ENCODE results near the gene ROR2.
"Not testable (repeated sequence)": the region's sequence is repeated elsewhere in the genome, so short reads cannot be mapped to it uniquely, and the experiment has no call there.

ROR2 gene

DNA sequence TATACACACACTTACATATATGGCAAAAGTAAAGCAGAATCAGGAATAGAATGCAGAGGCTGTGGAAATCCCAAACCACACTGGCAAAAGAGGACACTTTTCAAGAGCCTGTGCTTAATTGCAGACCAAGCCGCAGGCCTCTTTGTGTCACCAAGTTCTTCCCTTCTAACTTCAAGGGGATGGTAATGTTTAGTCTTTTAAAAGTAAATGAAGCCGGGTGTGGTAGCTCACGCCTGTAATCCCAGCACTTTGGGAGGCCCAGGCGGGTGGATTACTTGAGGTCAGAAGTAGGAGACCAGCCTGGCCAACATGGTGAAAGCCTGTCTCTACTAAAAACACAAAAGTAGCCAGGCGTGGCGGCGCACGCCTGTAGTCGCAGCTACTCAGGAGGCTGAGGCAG lies 28.7 kb downstream of the ROR2 start:
- Mint-ChIP-seq H3K27me3 (ENCODE audit: low read depth) (peaks cover 29% of the 10 kb centered on the region), H3K4me1 (ENCODE audit: low read depth) (no peaks in the 10 kb centered on the region), H3K36me3 (ENCODE audit: low read depth) (no peaks in the 10 kb centered on the region), H3K27ac (no peak overlapping the region), H3K9me3 (no peaks in the 10 kb centered on the region), H3K4me3 (no peak overlapping the region)

DNA sequence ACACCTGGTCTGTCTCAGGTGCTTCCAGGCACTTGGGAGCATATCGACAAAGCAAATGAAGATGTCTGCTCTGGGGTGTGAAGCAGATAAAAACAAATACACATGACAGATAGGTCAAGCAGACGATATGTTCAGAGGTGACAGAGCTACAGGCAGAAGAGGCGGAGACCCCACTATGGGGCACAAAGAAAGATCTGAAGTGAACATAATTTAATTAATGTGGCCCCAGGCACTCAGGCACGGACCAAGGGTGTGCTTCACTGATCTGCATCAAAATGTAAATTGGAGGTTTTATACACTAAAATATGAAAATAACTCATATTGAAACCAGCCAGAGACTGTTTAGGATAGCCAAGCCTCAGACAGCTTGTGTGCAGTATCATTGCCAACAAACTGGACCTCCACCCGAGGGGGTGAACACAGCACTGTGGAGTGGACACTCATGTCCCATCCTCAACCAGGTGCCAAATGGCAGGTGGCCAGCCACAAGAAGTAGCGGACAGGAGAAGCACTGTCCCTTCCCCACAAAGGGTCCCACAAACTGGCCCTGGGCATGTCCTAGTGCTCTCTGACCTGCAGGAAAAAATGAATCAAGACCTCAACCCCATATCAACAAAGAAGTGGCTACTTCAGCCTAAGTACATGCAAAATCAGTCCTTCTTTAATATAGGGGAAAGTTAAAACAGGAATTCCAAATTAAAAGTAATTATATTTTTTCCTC lies 29.2 kb downstream of the ROR2 start:
- H3K4me3 Mint-ChIP-seq = no peak overlapping the region
- H3K36me3 Mint-ChIP-seq (ENCODE audit: low read depth) = no peaks in the 10 kb centered on the region
- no peaks in the 10 kb centered on the region for H3K9me3 Mint-ChIP-seq
- H3K27me3 Mint-ChIP-seq (ENCODE audit: low read depth) = peaks cover 29% of the 10 kb centered on the region
- H3K27ac Mint-ChIP-seq = no peak overlapping the region
- no peaks in the 10 kb centered on the region for H3K4me1 Mint-ChIP-seq (ENCODE audit: low read depth)

DNA sequence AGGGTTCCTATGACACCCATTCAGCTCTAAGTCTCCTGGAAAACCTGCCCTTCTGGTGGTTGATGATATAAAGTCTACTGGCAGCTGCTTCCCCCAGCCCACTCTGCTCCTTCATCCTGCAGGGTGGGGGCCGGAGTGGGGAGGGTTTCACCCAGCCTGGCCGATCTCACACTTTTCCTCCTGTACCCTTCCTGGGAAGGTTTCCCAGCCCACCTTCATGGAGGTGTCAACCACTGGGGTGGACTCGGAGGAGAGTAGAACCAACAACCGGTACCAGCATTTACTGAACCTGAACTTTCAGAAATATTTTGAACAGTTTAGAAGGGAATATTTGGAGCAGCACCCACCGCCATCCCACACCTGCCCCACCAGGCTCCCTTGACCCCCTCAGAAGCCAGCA lies 30.4 kb downstream of the ROR2 start:
- Mint-ChIP-seq H3K27ac (no peak overlapping the region), H3K9me3 (no peaks in the 10 kb centered on the region), H3K36me3 (ENCODE audit: low read depth) (no peaks in the 10 kb centered on the region), H3K27me3 (ENCODE audit: low read depth) (peaks cover 29% of the 10 kb centered on the region), H3K4me1 (ENCODE audit: low read depth) (no peaks in the 10 kb centered on the region), H3K4me3 (no peak overlapping the region)

DNA sequence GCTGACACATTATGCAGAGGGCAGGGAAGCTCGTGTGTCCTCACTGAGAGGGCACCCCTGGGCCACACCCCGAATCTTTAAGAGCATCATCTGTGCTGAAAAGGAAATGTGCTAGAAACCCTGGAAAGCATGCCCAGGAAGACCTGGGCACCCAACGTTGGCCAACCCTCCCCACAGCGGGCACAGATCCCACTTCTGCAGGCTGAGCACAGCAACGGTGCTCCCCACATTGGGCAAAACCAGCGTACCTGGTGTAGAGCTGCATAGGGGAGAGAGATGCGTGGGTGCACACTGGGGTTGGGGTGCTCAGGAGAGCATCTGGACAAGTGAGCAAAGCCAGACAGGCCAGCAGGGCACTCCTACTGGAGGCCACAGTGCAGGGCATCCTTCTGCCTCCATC lies 32.6 kb downstream of the ROR2 start:
- Mint-ChIP-seq H3K9me3 (no peaks in the 10 kb centered on the region), H3K27ac (no peak overlapping the region), H3K4me1 (ENCODE audit: low read depth) (no peaks in the 10 kb centered on the region), H3K4me3 (no peak overlapping the region), H3K27me3 (ENCODE audit: low read depth) (peaks cover 23% of the 10 kb centered on the region), H3K36me3 (ENCODE audit: low read depth) (no peaks in the 10 kb centered on the region)

DNA sequence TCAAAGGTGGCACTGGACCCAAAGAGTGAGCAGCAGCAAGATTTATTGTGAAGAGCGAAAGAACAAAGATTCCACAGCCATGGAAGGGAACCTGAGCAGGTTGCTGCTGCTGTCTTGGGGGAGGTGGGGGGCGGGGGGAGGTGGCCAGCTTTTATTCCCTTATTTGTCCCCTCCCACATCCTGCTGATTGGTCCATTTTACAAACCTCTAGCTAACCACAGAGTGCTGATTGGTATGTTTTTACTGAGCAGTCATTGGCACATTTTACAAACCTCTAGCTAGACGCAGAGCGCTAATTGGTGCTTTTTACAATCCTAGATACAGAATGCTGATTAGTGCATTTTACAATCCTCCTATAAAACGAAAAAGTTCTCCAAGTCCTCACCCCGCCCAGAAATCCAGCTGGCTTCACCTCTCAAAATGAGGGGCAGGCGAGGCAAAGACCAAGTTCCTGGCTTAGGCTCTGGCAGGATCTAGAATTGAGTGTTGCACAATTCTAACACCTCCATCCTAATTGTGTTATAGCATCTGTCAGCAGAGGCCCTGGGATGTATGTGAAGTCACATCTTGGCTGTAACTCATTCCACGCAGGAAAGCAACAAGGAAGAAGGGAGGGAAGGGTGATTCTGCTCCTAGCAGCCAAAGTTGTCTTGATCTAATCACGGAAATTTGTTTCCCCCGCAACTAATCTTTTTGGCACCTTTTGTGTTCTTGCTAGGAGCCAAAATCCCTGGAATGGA lies 34.3 kb downstream of the ROR2 start:
- peaks cover 28% of the 10 kb centered on the region for H3K27me3 Mint-ChIP-seq (ENCODE audit: low read depth)
- no peak overlapping the region for H3K4me3 Mint-ChIP-seq
- H3K36me3 Mint-ChIP-seq (ENCODE audit: low read depth) = no peaks in the 10 kb centered on the region
- no peaks in the 10 kb centered on the region for H3K9me3 Mint-ChIP-seq
- H3K27ac Mint-ChIP-seq = no peak overlapping the region
- H3K4me1 Mint-ChIP-seq (ENCODE audit: low read depth) = peaks cover 5% of the 10 kb centered on the region

DNA sequence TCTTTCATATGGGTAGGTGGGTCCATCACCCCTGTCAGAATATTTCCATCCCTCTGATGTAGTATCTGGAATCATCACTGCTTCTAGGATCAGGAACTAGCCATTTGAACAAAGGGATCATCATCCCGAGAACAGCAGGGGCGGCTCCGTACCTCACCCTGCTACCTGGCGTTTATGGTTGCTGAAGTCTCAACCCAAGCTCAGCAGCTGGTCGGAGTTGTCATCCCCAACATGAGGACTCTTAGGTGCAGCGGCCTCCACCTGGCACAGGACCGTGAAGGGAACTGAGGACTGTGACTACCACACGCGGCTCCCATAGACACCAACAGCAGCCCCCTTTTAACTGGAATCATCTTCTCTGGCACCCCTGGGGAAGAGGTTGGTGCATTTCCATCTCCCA lies 35.1 kb downstream of the ROR2 start:
- H3K9me3 Mint-ChIP-seq = no peaks in the 10 kb centered on the region
- H3K27ac Mint-ChIP-seq = no peak overlapping the region
- H3K4me1 Mint-ChIP-seq (ENCODE audit: low read depth) = peaks cover 5% of the 10 kb centered on the region
- peaks cover 23% of the 10 kb centered on the region for H3K27me3 Mint-ChIP-seq (ENCODE audit: low read depth)
- no peaks in the 10 kb centered on the region for H3K36me3 Mint-ChIP-seq (ENCODE audit: low read depth)
- no peak overlapping the region for H3K4me3 Mint-ChIP-seq

DNA sequence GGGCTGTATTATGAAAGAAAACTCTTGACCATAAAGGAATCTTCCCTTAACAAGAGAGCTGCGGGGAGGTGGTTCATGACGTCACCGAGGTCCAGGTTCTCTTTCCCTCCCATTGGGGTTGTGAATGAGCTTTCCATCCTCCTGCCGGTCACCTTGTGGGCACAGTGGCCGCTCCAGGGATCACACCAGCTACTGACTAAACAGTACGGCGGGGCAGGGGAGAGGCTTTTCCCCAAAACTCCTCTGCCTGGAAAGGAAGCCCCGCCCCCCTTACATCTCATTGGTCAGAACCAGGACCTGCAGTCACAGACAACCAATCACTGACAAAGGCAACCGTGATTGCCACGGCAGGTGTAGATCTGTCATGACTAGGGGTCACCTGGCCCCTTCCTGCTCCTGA lies 35.6 kb downstream of the ROR2 start:
- Mint-ChIP-seq H3K27me3 (ENCODE audit: low read depth) (peaks cover 19% of the 10 kb centered on the region), H3K4me3 (no peak overlapping the region), H3K27ac (no peak overlapping the region), H3K36me3 (ENCODE audit: low read depth) (no peaks in the 10 kb centered on the region), H3K9me3 (no peaks in the 10 kb centered on the region), H3K4me1 (ENCODE audit: low read depth) (peaks cover 5% of the 10 kb centered on the region)

DNA sequence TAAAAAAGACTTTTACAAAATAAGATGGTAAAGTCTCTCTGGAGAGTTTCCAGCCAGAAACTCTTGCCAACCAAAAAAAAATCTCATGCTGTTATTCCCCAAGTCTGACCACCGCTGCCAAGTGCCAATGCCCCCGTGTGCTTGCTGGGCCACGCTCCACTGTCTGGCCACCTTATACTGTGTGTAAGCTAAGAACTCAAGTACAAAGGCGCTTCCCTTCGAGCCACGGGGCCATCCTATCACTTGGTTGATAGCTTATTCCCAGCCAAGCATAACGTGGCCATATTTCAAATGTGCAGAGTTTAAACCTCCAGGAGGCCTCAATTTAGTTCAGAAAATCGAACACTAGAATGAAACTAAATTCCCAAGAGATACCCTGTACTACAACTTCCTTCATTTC lies 36.0 kb downstream of the ROR2 start:
- Mint-ChIP-seq H3K4me1 (ENCODE audit: low read depth) (peaks cover 6% of the 10 kb centered on the region), H3K36me3 (ENCODE audit: low read depth) (no peaks in the 10 kb centered on the region), H3K4me3 (no peak overlapping the region), H3K27ac (no peak overlapping the region), H3K27me3 (ENCODE audit: low read depth) (peaks cover 15% of the 10 kb centered on the region), H3K9me3 (no peaks in the 10 kb centered on the region)

DNA sequence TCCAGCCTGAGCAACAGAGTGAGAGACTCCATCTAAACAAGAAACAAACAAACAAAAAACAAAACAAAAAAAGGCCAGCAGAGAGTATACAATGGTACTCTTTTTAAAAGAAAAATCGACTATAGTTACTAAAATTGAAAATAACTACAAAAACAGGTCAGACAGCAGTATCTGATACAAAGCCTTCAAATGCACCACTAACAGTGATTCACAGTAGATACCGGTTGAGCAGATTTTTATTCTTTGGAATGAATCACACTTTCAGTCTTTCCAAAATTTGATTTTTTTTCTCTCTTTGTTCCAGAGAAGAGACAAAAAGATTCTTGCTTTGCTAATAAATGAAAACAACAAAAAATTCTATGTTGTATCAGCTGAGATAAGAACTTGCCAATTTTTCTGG lies 36.9 kb downstream of the ROR2 start:
- Mint-ChIP-seq H3K36me3 (ENCODE audit: low read depth) (no peaks in the 10 kb centered on the region), H3K4me3 (no peak overlapping the region), H3K9me3 (no peaks in the 10 kb centered on the region), H3K27ac (no peak overlapping the region), H3K27me3 (ENCODE audit: low read depth) (peaks cover 11% of the 10 kb centered on the region), H3K4me1 (ENCODE audit: low read depth) (peaks cover 12% of the 10 kb centered on the region)

DNA sequence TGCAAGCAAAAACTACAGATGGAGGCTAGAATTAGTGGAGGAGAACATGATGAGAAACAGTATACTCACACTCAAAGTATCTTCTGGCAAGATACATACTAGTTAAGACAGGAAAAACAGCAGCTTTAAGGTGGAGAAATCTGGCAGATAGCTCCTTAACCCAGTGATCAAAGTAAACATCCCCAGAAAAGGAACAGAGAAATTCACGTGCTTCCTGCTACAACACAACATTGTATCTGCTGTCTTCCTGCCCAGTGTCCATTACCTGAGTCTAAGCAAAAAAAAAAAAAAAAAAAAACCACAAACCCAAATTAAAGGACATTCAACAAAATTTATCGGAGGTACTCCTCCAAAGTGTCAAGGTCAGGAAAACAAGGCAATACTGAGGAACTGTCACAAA lies 38.4 kb downstream of the ROR2 start:
- H3K36me3 Mint-ChIP-seq (ENCODE audit: low read depth) = no peaks in the 10 kb centered on the region
- no peak overlapping the region for H3K27ac Mint-ChIP-seq
- H3K4me1 Mint-ChIP-seq (ENCODE audit: low read depth) = peaks cover 27% of the 10 kb centered on the region
- H3K27me3 Mint-ChIP-seq (ENCODE audit: low read depth) = peaks cover 5% of the 10 kb centered on the region
- no peak overlapping the region for H3K4me3 Mint-ChIP-seq
- H3K9me3 Mint-ChIP-seq = no peaks in the 10 kb centered on the region

DNA sequence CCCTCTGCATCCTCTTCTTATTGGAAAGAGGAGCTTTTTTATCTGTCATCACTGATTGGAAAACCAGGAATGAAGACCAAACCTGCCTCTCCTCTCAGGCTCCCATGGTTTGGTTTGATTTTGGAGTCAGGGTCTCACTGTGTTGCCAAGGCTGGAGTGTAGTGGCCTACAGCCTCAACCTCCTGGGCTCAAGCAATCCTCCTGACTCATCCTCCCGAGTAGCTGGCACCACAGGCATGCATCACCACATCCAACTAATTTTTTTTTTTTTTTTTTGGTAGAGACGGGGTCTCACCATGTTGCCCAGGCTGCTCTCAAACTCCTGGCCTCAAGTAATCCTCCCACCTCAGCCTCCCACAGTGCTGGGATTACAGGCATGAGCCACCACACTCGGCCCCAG lies 40.8 kb downstream of the ROR2 start:
- not testable (repeated sequence) for H3K36me3 Mint-ChIP-seq (ENCODE audit: low read depth); H3K4me3 Mint-ChIP-seq; H3K9me3 Mint-ChIP-seq; H3K27me3 Mint-ChIP-seq (ENCODE audit: low read depth)
- Mint-ChIP-seq H3K4me1 (ENCODE audit: low read depth) (peaks cover 34% of the 10 kb centered on the region), H3K27ac (peak overlapping the region; percentile 35)

DNA sequence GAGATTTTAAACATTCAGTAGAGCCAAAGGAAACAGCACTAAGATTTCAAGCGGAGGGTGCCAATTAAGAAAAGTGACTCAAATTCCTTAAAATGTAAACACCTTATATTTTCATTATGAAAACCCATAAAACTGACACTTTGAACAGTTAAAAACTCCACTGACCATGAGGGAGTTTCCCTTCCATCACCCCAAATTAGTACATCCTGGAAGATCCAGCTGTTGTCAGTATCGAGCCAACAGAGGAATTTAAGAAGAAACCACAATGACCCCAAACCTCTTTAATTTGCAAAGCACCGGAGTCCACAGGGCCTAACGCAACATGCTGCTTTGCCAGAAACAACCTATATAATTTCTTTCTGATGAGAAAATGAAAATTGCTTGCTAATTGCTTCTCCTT lies 41.3 kb downstream of the ROR2 start:
- Mint-ChIP-seq H3K4me3 (no peak overlapping the region), H3K9me3 (no peaks in the 10 kb centered on the region), H3K27ac (no peak overlapping the region), H3K36me3 (ENCODE audit: low read depth) (no peaks in the 10 kb centered on the region), H3K27me3 (ENCODE audit: low read depth) (peaks cover 5% of the 10 kb centered on the region), H3K4me1 (ENCODE audit: low read depth) (peaks cover 34% of the 10 kb centered on the region)

DNA sequence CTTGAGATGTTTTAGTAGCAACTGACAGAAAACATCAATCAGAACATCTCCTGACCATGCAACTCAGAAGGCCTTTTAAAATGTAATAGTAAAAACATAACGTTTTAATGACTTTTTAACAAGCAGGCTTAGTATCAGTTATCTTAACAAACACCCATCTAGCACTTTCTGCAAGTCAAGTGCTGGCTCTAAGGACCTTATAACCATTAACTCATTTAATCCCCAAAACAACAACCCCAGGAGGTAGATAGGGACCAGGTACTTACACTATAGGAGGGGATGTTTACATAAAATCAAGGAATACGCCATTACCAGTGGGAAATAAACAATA lies 41.8 kb downstream of the ROR2 start:
- Mint-ChIP-seq H3K27ac (no peak overlapping the region), H3K4me3 (peak overlapping the region; percentile 25), H3K4me1 (ENCODE audit: low read depth) (peaks cover 37% of the 10 kb centered on the region), H3K27me3 (ENCODE audit: low read depth) (peaks cover 5% of the 10 kb centered on the region), H3K36me3 (ENCODE audit: low read depth) (no peaks in the 10 kb centered on the region), H3K9me3 (no peaks in the 10 kb centered on the region)

DNA sequence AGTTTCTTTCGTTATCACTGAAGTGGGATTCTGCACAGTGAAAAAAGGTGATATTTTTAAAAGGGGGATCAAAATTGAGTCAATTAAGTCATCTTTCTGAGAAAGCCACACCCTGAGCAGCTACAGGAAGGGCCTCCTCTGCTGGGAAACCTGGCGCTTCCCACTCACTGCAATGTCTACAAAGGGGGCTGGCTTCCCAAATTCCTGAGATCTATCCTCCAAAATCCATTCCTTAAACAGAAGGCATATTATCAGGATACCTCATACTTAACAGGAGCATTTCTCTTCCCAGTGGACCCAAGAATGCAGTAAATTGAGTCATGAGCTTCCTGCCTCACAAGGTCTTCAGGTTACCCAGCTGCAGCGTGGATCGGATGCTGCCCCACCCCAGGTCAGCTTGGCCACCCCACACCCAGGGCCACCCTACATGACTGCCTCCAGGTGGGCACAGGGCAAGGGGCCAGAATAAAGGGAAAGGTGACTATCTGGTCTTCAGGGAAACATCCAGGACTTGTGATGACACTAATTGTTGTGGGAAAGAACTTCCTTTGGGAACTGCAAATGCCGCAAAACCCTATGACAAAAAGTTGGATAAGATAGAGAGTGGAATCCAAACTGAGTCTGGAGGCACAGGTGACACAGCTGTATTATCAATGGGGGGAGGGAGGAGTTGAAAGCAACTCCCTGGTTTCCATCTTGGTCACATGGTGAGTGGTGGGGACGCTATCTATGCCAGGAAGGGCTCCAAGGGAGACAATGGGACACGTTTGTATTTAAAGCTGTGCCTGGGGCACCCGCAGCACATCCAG lies 42.3 kb downstream of the ROR2 start:
- H3K36me3 Mint-ChIP-seq (ENCODE audit: low read depth) = no peaks in the 10 kb centered on the region
- H3K9me3 Mint-ChIP-seq = no peaks in the 10 kb centered on the region
- peak overlapping the region; percentile 25 for H3K4me3 Mint-ChIP-seq
- peak overlapping the region; percentile 78 for H3K27ac Mint-ChIP-seq
- peaks cover 5% of the 10 kb centered on the region for H3K27me3 Mint-ChIP-seq (ENCODE audit: low read depth)
- H3K4me1 Mint-ChIP-seq (ENCODE audit: low read depth) = peaks cover 42% of the 10 kb centered on the region

DNA sequence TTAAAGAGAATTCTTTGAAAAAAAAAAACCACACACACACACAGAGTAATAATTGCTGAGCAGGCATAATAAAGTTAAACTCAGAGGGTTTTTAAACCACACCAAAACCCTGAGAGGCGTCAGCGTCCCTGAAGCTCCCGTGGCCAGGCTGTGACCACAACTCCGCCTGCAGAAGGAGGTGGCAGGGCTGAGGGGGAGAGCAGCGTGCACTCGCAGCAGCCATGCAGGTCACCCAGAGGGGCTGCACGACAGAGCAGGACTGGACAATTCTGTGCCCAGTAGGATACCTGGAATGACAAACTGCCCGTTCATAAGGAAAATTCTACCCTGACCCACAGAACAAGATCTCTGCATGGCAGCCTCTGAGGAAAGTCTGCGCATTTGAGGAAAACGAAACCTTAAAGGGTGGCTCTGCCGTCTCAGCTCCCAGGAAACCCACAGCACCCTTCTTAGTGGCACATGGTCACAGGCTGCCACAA lies 44.0 kb downstream of the ROR2 start:
- Mint-ChIP-seq H3K27ac (no peak overlapping the region), H3K27me3 (ENCODE audit: low read depth) (no peaks in the 10 kb centered on the region), H3K4me1 (ENCODE audit: low read depth) (peaks cover 42% of the 10 kb centered on the region), H3K4me3 (no peak overlapping the region), H3K9me3 (no peaks in the 10 kb centered on the region), H3K36me3 (ENCODE audit: low read depth) (no peaks in the 10 kb centered on the region)
